Heart left ventricle (tissue), 13 donors: ENCODE results near the gene CACNA1G.

Experiments
- POLR2A ChIP-seq, 2 donors: fragments of 450-650 bp; IDR thresholded peaks; one replicate each; pipeline ENCODE4 v1.6.1; 2017; ENCODE audit warnings: antibody characterized with exemption in 2 of 2, mild to moderate bottlenecking in 2 of 2, moderate library complexity in 2 of 2
- TF ChIP-seq, protein P1 (sequence below), 12 donors: fragments of 200-600 bp; sonication (generic) in 4 of 12; IDR thresholded peaks; one replicate each; pipeline versions ENCODE4 v1.5.0 to v1.8.0; 2018 to 2022; ENCODE audit warnings: antibody characterized with exemption in 12 of 12, mild to moderate bottlenecking in 5 of 12
- donor health status: ischemic (EF 13 %, LVEDD 7.1; RV severe dilation, severe dysfunction).
- donor health status: DM: no; HTN: yes; CAD: no.
- donor health status: DM: no; HTN: no; CAD: no.
- donor health status: ischemic (EF 25% LVEDD 6.9; RV normal size, moderate dysfunction).
- donor health status: ischemic (EF 25% LVEDD 5.7; RV mildly dilated, moderate dysfunction).
- donor health status: ischemic (EF 35%, LVEDD 5.7; RV mildly dilated, moderate dysfunction).
- donor health status: nonischemic (EF 11% LVEDD 7.7; RV severe dilation, severe dysfunction).
- donor health status: DM: yes; HTN: yes; CAD: no.
- donor health status: PGD.
- donor health status: ischemic (EF 29% LVEDD 5.4; RV normal size, mild dysfunction).
- donor health status: nonischemic (EF 23%, LVEDD 6.1; RV moderate dilation, normal function).

DNA sequence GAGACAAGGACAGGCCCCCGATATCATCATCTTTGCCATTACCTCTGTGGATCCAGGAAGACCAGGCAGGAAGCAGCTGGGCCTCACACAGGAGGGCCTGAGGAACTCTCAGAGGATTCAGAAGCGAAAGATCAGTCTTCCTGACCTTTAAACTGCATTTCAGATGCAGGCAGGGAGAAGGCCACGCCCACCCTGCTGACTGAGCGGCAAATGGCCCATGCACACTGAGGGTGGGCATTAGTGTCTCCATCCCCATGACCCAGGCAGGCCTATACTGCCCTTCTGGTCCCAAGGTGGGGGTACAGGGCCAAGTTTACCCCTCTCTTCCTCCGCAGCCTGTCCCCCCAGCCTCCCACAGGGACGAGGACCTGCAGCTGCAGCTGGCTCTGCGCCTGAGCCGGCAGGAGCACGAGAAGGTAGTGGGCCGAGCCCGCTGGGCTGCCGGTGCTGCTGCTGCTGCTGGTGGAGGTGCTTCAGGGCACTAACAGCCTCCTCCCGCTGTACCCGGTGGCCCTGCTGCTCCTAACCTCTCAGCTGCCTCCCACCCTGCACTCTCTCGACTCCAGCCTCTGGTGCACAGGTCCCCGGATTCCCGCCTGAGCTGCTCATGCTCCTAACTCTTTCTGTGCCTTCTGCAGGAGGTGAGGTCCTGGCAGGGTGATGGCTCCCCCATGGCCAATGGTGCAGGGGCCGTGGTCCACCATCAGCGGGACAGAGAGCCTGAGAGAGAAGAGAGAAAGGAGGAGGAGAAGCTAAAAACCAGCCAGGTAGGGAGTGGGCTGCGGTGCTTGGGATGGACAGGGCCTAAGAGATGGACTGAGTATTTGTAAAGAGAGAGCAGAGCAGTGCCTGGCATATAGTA, 21.7 kb upstream of the CACNA1G start:
- TF ChIP-seq POLR2A (IDR thresholded peaks at IDR 0.05): no peak
- TF ChIP-seq, protein P1, sequence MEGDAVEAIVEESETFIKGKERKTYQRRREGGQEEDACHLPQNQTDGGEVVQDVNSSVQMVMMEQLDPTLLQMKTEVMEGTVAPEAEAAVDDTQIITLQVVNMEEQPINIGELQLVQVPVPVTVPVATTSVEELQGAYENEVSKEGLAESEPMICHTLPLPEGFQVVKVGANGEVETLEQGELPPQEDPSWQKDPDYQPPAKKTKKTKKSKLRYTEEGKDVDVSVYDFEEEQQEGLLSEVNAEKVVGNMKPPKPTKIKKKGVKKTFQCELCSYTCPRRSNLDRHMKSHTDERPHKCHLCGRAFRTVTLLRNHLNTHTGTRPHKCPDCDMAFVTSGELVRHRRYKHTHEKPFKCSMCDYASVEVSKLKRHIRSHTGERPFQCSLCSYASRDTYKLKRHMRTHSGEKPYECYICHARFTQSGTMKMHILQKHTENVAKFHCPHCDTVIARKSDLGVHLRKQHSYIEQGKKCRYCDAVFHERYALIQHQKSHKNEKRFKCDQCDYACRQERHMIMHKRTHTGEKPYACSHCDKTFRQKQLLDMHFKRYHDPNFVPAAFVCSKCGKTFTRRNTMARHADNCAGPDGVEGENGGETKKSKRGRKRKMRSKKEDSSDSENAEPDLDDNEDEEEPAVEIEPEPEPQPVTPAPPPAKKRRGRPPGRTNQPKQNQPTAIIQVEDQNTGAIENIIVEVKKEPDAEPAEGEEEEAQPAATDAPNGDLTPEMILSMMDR (IDR thresholded peaks at IDR 0.05): no peak
